Measurements from ENCODE around the gene IRF4.

IRF4 gene

DNA sequence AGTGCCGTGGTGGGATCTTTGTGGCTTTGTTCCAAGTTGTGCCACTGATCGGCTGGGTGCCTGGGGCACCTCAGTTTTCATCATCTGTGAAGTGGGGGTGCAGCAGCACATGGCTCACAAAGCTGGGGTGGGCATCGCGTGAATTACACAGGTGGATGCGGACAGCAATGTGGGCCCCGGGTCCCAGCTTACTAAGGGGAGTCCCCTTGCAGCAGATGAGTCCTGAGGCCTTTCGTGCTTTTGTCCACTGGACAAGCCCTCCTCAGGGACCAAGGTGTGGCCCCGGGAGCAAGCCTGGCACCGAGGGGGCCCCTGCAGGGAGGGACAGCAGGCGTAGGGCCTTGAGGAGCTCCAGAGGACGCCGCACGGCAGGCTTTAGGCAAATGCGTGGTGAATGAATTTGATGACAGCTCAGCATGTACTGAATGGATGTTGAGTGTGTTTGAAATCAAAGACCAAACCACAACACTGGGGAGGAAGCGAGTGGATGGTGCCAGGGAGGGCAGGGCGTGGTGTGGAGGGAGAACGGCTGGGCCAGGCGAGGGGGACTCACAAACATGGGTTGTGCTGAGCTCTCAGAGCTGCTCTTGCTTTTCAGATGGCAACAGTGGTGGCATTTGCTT, 53.2 kb downstream of the IRF4 start:
- no peak for DNase-seq (ENCODE audit: low read depth)

DNA sequence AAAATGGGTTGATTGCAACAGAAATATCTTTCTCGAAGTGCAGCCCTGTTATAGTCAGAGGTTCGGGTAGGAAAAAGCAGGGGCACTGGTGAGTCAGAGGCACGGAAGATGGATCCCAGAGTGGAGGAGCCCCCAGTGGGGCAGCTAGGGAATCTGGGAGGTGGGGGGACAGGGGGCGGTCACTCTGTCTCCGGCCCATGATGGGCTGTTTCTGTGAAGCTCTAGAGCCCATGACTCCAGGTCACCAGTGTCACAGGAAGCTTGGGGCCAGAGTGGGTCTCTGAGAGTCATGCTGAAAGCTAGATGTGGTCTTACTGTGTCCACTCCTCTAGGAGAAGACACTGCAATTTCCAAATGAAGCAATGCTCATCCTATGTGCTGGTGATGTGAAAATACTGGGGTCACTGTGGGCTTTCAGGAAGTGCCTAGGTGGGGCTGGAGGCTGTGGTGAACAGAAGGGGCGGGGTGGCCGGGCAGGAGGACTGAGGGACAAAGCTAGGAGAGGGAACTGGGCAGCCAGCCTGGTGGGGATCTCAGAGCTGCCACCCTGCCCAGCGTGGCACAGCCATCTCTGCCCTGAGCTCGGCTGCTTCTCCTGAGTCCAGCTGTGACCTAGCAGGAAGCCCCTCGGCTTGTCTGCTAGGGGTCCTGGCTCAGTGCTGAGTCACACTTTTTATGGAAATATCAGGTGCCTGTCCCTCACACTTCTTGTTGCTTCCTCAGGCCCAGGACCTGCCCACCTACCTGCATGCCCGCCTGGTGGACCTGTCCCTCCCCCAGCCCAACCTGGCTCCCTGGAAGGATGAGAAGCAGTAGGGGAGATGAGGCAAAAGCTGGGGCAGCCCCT, 54.2 kb downstream of the IRF4 start:
- DNase-seq (ENCODE audit: low read depth), result no peak

DNA sequence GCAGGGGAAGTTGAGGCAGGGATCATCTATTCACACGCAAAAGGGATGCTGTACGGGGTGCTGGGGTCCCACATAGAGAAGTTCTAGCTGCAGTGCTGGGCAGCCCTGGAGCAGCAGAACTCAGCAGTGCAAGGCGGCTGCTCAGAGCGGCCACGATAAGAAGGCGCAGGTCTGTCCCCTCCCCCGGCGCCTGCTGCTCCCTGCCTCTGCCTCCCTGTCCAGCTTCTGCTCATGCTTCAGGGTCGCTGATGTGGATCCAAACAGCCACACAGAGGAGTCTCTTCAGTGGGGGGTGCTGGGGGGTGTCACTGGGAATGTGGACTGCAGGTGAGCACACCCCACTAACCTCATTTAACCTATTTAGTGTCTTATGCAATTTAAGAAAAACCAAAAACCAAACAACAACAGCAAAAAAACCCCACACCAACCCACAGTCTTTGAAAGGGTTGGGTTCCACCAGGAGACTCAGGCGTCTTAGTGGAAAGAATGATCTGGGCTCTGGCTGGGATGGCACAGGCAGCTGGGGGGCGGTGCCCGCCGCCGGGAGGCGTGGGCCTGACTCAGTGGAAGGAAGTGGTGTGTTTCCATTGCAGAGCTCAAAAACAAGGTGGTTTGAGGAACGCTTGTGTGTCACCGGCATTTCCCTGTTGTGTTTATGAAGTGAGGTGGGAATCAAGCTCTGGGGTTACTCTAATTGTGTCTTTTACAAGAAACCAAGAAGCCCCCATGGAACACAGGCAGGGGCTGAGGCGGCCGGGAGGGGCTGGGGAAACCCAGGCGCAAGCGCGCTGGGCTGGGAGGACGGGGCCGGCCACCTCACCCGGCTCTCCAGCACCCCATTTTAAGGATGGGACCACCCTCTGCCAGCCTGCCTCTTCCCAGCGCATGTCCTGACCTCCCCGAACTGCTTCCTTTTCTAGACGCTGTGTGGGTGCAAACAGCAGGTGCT, 55.1 kb downstream of the IRF4 start:
- no peak for DNase-seq (ENCODE audit: low read depth)

DNA sequence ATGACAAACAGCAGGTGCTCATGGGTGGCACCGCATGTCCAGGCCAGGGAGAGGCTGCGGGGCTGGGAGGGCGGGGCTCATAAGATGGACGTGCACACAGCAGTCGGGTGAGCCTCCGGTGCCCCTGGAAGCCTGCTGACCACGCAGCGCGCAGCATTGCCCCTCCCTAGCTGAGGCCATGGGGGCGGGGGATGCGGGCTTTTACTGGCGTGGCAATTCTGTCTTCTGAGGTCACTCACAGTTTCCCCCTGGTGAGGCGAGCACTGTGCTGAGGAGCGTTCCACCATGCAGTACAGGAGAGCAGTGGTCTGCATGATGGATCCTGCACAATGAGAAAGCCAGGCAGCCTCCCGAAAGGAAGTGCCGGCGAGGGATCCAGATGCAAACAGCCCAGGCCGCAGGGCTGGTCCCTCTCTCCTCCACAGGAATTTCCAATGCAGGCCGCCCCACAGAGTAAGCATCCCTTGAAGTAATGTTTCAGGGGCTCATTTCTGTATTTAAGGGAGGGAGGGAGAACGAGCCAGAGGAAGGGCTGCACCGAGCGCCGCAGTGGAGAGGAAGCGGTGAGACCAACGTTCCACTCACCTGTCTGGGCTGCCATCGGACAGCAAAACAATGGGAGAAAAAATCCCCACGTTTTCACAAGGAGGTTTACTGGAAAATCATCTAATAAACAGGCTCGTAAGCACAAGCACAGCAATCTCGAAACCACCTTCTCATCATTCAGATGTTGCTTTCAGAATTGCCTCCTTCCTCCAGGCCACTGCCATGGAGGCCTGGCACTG, 56.0 kb downstream of the IRF4 start:
- DNase-seq (ENCODE audit: low read depth), result no peak

DNA sequence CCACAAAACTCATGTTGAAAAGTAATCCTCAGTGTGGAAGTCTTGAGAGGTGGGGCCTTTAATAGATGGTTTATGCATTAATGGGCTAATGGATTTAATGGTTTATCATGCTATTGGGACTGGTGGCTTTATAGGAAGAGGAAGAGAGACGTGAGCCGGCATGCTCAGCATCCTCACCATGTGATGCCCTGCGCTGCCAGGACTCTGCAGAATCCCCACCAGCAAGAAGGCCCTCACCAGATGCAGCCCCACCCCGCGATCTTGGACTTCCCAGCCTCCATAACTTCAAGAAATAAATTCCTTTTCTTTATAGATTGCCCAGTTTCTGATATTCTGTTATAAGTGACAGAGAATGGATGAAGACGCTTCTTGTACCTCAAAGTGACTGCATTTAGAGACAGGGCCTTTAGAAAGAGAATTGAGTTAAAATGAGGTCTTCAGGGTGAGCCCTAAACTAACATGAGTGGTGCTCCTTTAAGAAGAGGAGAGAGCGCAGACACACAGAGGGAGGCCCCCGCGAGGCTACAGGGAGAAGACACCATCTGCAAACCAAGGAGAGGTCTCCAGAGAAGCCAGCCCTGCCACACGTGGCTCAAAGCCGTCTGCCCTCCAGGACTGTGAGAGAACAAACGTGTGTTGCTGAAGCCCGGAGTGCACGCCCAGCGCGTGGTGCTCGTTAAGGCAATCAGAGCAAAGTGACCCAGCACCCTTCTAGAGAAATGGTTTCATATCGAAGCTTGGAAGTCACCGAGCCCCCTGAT, 56.9 kb downstream of the IRF4 start:
- no peak for DNase-seq (ENCODE audit: low read depth)

DNA sequence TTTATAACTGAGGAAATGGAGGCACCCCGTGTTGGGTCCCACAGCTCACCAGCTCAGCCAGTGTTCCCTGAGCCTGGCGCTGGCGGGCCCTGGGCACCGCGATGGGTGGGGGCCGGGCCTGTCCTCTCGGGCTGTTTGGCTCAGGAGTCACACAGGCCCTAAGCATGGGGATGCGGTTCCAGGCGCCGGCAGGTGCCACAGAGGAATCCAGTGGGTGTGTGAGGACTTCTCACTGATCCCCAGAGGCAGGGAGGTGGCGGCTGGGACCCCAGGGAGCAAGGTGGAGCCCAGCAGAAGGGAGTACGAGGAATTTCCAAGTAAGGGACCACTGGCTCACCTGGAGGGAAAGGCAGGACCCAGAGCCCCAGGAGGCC, 57.5 kb downstream of the IRF4 start:
- no peak for DNase-seq (ENCODE audit: low read depth)

DNA sequence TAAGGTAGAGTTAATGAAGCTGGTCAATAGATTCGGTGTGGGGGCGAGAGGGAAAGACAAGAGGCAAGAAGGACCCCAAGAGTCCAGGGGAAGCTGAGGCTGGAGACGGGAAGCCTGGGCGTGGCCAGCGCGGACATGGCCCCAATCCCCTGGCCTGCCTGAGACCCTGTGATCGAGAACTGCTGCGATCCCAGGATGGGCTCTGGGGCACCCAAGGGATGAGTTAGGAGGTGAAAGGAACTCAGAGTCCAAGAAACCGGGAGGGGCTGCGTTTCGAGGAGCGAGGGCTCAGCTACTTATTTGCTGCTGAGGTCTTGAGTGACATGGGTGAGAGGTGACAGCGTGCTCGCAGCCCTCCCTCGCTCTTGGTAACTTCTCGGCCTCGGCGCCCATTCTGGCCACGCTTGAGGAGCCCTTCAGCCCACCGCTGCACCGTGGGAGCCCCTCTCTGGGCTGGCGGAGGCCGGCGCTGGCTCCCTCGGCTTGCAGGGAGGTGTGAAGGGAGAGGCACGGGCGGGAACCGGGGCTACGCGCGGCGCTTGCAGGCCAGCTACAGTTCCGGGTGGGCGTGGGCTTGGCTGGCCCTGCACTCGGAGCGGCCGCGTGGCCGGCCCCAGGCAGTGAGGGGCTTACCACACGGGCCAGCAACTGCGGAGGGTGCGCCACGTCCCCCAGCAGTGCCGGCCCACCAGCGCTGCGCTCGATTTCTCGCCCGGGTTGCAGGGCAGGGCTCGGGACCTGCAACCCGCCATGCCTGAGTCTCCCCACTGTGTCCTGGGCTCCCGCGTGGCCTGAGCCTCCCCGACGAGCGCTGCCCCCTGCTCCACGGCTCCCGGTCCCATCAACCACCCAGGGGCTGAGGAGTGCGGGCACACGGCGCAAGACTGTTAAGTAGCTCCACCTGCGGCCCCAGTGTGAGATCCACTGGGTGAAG, 58.2 kb downstream of the IRF4 start:
- DNase-seq (ENCODE audit: low read depth), result no peak

DNA sequence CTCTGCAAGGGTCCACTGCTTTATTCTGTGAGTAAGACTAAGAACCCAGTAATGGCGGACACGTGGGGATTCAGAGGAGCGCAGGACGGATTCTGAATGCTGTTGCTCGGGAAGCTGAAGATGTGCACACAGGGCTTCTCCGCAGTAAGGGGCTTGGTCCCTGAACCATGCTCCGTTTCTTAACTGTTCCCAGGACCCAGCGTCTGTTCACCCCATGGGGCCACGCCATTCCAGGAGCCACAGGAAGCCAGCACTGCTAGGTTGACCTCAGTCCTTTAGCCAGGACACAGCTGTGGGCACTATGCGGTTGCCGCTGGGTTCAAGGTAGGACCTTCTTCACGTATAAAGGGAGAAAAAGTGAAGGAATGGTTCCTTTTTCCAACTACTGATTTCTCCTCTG, 59.8 kb downstream of the IRF4 start:
- no peak for DNase-seq (ENCODE audit: low read depth)

DNA sequence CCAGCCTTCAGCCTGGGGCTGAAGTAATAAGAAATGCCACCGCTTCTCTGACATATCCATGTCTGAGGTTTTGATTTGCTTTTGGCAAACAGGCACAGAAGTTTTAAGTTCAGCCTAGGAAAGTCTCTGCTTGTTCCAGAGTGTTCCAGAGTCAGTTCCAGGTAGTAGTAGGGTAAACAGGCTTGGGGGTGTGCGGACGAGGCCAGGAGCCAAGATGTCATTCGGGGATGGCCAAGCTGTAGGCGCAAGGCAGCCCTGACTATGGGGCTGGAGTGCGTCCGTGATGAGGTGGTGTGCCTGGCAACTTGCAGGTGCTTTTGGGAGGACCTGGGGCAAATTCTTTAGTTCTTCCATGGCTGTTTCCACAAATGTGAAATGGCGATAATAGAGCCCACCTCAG, 60.3 kb downstream of the IRF4 start:
- DNase-seq (ENCODE audit: low read depth), result no peak

DNA sequence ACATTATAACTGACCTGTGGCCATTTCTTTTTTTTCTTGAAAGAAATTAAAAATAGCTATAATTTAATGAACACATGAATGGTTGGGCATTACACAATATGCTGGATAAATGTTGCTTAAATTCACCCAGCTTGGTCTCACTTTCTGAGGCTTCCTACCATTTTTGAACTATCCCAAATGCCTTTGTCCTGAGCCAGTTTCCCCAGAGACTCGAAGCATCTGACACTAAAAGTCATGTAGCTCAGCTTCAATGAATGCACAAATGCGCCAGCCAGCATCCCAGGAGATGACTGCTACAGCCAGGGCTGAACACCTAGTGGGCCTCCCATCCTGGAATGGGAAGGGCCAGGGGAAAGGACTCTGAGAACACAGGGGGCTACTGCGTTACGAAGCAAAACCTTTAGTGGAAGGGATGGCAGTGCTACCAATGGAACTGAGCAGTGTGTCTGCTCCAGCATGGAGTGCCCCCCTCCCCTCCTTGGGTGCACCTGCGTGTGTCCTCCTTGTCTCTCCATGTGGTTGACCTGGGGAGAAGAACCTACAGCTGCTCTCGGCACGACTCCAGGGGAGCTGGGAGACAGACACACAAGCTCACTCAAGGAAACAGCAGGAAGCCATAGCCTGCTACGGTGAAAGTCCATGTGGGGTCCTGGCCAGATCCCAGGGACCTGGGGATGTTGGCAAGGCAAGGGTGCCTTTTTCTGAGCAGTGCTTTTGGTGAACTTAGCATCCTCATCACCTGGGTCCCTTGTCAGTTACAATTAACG, 60.9 kb downstream of the IRF4 start:
- DNase-seq (ENCODE audit: low read depth), result no peak

DNA sequence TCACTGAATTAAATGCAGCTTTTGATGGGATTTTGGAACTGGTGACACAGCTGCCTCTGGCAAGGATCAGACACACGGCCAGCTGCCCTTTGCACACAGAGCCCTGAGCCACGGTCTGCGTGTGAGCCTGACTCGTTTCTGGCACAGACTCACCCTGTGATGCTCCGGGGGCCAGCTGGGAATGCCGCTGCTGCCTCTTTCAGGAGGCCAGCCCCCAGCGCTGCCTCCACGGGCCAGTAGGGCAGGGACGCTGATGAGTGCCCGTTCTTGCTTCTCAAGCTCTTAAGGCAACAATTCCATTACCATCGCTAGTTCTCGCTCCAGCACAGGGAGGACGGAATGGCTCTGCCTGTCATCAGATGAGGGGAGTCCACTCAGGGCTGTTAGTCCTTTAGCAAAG, 61.6 kb downstream of the IRF4 start:
- no peak for DNase-seq (ENCODE audit: low read depth)

DNA sequence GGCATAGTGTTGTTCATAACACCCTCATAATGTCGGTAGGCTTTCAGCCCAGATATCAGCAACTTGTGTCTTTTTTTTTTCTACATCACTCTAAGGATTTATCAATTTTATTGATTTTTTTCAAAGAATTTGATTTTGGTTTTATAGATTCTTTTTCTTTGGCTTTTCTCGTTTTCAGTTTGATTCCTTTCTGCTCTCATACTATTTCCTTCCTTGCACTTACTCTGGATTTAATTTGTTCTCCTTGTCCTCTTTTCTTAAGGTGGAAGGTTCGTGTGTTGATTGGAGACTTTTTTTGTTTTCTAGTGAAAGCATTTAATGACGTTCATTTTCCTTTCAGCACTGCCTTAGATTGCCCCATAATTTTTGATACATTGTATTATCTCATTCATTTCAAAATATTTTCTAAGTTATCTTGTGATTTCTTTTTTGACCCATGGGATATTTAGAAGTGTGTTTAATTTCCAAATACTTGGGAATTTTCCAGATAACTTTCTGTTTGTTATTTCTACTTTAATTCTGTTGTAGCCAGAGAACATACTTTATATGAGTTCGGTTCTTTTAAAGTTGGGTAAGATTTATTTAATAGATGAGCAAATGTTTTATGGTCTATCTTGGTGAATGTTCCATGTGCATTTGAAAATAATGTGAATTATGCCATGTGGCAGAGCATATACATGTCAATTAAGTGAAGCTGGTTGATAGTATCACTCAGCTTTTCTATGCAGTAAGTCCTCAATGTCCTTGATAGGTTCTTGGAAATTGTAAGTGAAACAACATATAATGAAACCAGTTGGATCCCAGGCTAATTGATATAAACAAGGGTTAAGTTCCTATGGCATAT, 62.8 kb downstream of the IRF4 start:
- DNase-seq (ENCODE audit: low read depth), result no peak

DNA sequence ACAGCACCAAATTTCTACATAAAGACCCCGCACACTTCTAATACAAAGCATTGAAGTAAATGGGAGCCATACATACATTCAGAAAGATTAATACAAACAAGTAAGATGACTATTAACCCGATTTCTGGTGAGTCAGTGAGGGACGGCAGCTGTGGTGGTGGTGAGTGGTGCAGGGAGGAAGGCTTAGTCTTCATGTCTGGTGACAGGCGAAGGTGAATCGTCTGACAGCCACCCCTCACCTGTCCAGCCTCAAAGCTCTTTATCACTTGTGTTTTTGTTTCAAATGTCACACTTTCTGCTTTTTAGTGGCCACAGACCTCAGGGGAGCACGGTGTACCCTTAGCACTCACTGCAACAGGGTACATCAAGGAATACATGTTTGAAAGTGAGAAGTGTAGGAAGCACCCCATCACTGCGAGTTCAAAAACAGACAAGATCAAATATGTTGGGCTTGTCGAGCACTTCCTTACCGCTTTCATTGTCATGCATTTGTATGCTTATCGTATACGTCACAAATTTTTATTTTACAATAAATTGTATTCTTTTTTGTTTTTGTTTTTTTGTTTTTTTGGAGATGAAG, 63.5 kb downstream of the IRF4 start:
- no peak for DNase-seq (ENCODE audit: low read depth)

DNA sequence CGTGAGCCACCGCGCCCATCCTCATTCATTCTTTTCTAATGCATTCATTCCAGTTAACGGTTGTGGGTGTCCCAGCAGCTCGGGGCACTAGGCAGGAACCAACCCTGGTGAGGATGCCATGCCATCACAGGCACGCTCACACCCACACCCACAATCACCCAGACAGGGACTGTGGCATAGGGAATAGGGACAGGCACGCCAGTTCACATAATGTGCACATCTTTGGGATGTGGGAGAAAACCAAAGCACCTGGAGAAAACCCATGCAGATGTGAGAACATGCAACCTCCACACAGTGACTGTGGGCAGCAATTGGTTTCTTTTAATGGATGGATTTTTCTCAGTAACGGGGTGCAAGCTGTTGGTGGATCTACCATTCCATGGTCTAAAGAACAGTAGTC, 64.3 kb downstream of the IRF4 start:
- no peak for DNase-seq (ENCODE audit: low read depth)

DNA sequence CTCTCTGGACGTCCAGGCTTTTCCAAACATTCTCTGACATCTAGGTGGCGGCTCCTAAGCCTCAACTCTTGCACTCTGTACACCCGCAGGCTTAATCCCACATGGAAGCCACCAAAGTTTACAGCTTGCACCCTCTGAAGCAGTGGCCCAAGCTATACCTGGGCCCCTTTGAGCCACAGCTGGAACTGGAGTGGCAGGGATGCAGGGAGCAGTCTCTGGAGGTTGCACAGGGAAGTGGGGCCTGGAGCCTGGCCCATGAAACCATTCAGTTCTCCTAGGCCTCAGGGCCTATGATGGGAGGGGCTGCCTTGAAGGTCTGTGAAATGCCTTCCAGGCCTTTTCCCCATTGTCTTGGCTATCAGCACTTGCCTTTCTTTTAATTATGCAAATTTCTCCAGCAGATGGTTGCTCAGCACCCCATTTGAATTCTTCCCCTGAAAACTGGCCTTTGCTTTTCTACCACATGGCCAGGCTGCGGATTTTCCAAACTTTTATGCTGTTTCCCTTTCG, 64.9 kb downstream of the IRF4 start:
- DNase-seq (ENCODE audit: low read depth), result no peak

DNA sequence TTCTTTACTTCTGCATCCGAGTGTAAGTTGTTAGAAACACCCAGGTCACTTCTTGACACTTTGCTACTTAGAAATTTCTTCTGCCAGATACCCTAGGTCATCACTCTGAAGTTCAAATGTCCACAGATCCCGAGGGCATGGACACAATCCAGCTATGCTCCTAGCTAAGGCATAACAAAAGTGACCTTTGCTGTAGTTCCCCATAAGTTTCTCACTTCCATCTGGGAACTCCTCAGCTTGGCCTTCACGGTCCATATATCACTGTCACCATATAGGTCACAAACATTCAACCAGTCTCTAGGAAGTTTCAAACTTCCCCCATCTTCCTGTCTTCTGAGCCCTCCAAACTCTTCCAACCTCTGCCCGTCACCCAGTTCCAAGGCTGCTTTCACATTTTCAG, 65.3 kb downstream of the IRF4 start:
- no peak for DNase-seq (ENCODE audit: low read depth)
